ENCODE measurements around the gene BCO1.

DNA sequence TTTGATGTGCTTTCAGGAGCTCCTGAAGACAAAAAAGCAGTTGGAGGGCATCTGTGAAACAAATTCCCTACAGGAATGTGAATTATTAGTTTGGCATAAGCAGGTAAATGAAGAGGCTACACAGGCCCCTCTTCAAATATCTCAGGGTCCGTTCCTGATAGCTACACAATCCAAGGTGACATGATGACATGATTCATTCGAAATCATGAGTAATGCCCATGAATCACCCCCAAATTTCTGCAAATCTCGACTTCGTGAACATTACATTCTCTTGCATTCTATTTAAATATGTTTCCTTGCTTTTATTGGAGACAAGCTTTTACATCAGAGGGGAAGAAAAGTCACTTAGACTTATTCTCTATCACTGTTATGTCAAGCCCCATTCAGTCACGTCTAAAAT is 98.6 kb downstream of the BCO1 start:
- TF ChIP-seq SUZ12 (IDR thresholded peaks at IDR 0.05) (no peak), FOXK2 (IDR thresholded peaks at IDR 0.05) (no peak), SP1 (IDR thresholded peaks at IDR 0.05) (no peak), ARNT (IDR thresholded peaks at IDR 0.05) (no peak), ELF4 (IDR thresholded peaks at IDR 0.05) (no peak), CTBP1 (IDR thresholded peaks at IDR 0.05; ENCODE audit: borderline replicate concordance) (no peak)

Data from HEK293T (cell line).